Measurements from ENCODE around the gene NFATC4. TPM values are rescaled to one million over a fixed set of nuclear protein-coding genes. Genes with fewer than 3 reads are reported as not detected.

NFATC4 gene
- 0.06 to 0.47 TPM (median 0.31 TPM) in 3 of 5 replicates, not detected in the others for total RNA-seq (2022; extraction: Qiagen RNA extraction; ENCODE audit: low read depth)

GRCh38 chr14:24367514-24368211 lies at the start of gene NFATC4:
TSS of gene NFATC4 (plus strand) at chr14:24368184. CDS start at chr14:24368341, 157 bp downstream.

DNA sequence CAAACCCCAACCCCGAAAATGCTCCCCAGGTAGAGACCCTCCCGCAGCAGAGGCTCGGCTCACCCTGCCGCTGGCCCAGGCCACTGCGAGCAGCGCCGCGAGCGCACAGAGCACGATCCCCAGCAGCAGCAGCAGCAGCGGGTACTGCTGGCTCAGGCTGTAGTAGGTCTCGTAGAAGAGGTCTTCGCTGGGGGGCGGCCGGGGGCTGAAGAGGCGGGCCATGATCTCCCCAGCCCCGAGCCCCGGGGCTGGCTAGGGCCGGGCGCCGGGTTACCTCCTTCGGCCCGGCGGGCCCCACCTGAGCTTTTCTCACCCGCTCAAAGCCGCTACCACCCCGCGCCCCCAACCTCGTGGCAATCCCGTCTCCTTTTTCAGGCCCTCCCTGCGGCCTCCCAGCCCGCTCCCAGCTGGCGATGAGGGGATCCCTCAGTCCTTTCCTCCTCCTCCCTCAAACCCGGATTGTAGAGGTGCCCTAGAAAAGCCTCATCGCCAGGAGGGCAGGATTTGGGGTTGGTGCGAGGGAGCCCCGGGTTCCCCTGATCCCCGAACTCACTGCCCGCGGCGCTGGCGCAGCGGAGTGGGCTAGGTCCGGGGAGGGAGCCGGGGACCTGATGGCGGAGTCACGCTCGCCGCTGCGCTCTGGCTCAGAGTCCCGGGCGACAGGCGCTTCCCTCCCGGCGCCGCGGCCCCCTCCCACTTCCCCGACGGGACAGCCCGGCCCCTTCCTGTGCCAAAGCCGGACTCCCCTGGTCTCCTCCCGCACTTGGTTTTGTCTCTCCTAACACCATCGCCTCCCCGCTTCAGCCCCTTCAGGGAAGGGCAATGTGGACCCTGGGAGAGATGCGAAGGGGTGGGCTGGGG lies 33.3 kb upstream of the NFATC4 start, which contains the start of gene ADCY4:
Gene ADCY4 (minus strand): TSS at position 641 of the 861 bp plus-strand sequence. CDS start 419 bp downstream, at position 222.

DNA sequence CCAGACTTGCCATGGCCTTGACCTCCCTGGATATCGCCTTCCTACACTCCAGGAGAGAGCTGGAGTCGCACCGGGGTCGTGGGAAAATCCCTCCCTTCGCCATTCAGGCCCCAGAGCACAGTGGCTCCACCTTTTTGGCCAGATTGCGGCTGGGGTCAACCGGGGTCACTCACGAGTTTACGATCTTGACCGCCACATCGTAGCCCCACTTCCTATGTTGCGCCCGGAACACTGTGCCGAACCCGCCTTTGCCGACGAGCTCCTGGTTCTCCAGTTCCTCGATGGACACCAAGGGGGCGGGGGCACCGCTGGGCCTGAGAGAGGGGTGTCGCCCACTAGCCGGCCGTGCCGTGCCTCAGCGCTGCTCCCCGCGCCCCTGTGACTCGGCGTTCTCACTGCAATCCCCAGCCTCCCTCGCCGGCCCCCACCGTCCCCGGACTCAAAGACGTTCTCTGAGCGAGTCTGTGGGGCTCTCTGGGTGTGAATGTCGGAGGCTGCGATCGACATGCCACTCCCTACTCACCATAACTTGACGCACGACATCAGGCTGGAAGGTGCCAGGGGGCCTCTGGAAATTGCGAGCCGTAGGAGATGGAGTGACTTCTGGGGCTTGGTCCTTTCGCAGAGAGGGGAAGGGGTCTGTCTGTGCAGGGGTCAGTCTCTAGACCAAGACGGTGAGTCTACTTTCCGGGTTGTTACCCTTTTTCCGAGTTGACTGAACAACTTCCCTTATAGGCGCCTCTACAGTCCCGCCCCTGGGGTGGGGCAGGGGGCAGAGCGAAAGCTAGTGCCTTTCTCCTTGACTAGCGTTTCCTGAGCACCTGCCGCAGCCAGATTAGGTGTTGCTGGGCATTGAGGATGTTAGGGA lies 28.5 kb upstream of the NFATC4 start, which contains the start of gene RIPK3:
Gene RIPK3 (minus strand): TSS at position 708 of the 868 bp plus-strand sequence. CDS start 165 bp downstream, at position 543.

DNA sequence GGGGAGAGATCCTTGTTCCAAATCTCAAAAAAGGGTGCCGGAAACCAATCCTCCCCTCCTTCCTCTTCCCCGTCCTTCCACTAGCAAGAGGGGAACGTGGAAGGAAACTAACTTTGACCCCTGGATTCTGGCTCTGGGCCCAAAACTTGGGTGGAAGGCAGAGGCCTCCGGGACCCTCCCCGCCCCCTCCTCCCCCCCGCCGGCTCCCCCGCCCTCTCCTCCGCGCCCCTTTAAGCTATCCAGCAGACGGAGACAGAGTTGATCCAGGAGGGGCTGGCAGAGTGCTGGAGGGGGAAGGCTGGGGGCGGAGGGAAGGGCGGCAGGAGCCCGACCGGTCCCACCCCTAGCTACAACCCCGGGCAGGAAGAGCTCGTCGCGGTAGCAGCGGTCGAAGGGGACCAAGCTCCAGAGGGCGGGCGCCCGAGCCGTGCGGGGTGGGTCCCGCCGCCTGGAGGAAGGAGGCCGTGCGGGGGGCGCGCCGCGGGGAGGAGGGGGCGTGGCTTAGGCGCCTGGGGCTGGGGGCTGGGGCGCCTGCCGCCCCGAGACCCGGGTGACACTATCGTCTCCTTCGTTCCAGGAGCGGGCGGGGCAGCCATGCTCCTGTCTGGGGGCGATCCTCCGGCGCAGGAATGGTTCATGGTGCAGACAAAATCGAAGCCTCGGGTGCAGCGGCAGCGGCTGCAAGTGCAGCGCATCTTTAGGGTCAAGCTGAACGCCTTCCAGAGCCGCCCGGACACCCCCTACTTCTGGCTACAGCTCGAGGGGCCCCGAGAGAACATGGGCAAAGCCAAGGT lies 30.9 kb downstream of the NFATC4 start, which contains the start of gene NYNRIN:
Gene NYNRIN (plus strand): TSS at position 351 of the 794 bp plus-strand sequence. CDS start 244 bp downstream, at position 595.

Other genes starting within 250 kb of the NFATC4 start
- gene FITM1, start 237.5 kb upstream of the NFATC4 start, total RNA-seq (2022; extraction: Qiagen RNA extraction; ENCODE audit: low read depth), result 0.17 TPM in 2 of 5 replicates, not detected in the others
- gene PSME1, start 232.0 kb upstream of the NFATC4 start, total RNA-seq (2022; extraction: Qiagen RNA extraction; ENCODE audit: low read depth), result 157 to 192 TPM (median 167 TPM) in 5 replicates
- 47.8 to 65.7 TPM (median 59.1 TPM) in 5 replicates for gene EMC9, start 226.6 kb upstream of the NFATC4 start, total RNA-seq (2022; extraction: Qiagen RNA extraction; ENCODE audit: low read depth)
- 161 to 196 TPM (median 170 TPM) in 5 replicates for gene PSME2, start 221.6 kb upstream of the NFATC4 start, total RNA-seq (2022; extraction: Qiagen RNA extraction; ENCODE audit: low read depth)
- gene RNF31, start 220.7 kb upstream of the NFATC4 start, total RNA-seq (2022; extraction: Qiagen RNA extraction; ENCODE audit: low read depth), result 20.9 to 32.8 TPM (median 29.5 TPM) in 5 replicates
- 15.3 to 20.5 TPM (median 18.1 TPM) in 5 replicates for gene IRF9, start 206.9 kb upstream of the NFATC4 start, total RNA-seq (2022; extraction: Qiagen RNA extraction; ENCODE audit: low read depth)
- 3.5 to 5.5 TPM (median 5.2 TPM) in 5 replicates for gene REC8, start 196.1 kb upstream of the NFATC4 start, total RNA-seq (2022; extraction: Qiagen RNA extraction; ENCODE audit: low read depth)
- 71.7 to 83.4 TPM (median 76.3 TPM) in 5 replicates for gene IPO4, start 179.4 kb upstream of the NFATC4 start, total RNA-seq (2022; extraction: Qiagen RNA extraction; ENCODE audit: low read depth)
- gene TM9SF1, start 172.7 kb upstream of the NFATC4 start, total RNA-seq (2022; extraction: Qiagen RNA extraction; ENCODE audit: low read depth), result 63.4 to 67.1 TPM (median 65.5 TPM) in 5 replicates
- not detected in 5 replicates for gene TSSK4, start 162.5 kb upstream of the NFATC4 start, total RNA-seq (2022; extraction: Qiagen RNA extraction; ENCODE audit: low read depth)
- 76.1 to 96.4 TPM (median 81.8 TPM) in 5 replicates for gene CHMP4A, start 154.7 kb upstream of the NFATC4 start, total RNA-seq (2022; extraction: Qiagen RNA extraction; ENCODE audit: low read depth)
- gene MDP1, start 152.1 kb upstream of the NFATC4 start, total RNA-seq (2022; extraction: Qiagen RNA extraction; ENCODE audit: low read depth), result 28.4 to 32.8 TPM (median 30.6 TPM) in 5 replicates
- 438 to 493 TPM (median 454 TPM) in 5 replicates for gene NEDD8, start 135.8 kb upstream of the NFATC4 start, total RNA-seq (2022; extraction: Qiagen RNA extraction; ENCODE audit: low read depth)
- 55.3 to 62.7 TPM (median 61.5 TPM) in 5 replicates for gene GMPR2, start 135.3 kb upstream of the NFATC4 start, total RNA-seq (2022; extraction: Qiagen RNA extraction; ENCODE audit: low read depth)
- gene TINF2, start 125.6 kb upstream of the NFATC4 start, total RNA-seq (2022; extraction: Qiagen RNA extraction; ENCODE audit: low read depth), result 31.8 to 38.3 TPM (median 37.1 TPM) in 5 replicates
- 0.81 to 1.5 TPM (median 1.2 TPM) in 5 replicates for gene TGM1, start 105.0 kb upstream of the NFATC4 start, total RNA-seq (2022; extraction: Qiagen RNA extraction; ENCODE audit: low read depth)
- 16.1 to 17.8 TPM (median 17.2 TPM) in 5 replicates for gene RABGGTA, start 96.6 kb upstream of the NFATC4 start, total RNA-seq (2022; extraction: Qiagen RNA extraction; ENCODE audit: low read depth)
- 8.1 to 13.1 TPM (median 10.3 TPM) in 5 replicates for gene DHRS1, start 68.4 kb upstream of the NFATC4 start, total RNA-seq (2022; extraction: Qiagen RNA extraction; ENCODE audit: low read depth)
- gene NOP9, start 68.3 kb upstream of the NFATC4 start, total RNA-seq (2022; extraction: Qiagen RNA extraction; ENCODE audit: low read depth), result 14.8 to 17.6 TPM (median 16.2 TPM) in 5 replicates
- gene CIDEB, start 60.2 kb upstream of the NFATC4 start, total RNA-seq (2022; extraction: Qiagen RNA extraction; ENCODE audit: low read depth), result 0.17 to 0.72 TPM (median 0.19 TPM) in 5 replicates
- 2.8 to 5.1 TPM (median 4.4 TPM) in 5 replicates for gene LTB4R2, start 58.0 kb upstream of the NFATC4 start, total RNA-seq (2022; extraction: Qiagen RNA extraction; ENCODE audit: low read depth)
- gene LTB4R, start 56.7 kb upstream of the NFATC4 start, total RNA-seq (2022; extraction: Qiagen RNA extraction; ENCODE audit: low read depth), result 3.9 to 6.3 TPM (median 5.2 TPM) in 5 replicates
- not detected in 5 replicates for gene ADCY4, start 33.1 kb upstream of the NFATC4 start, total RNA-seq (2022; extraction: Qiagen RNA extraction; ENCODE audit: low read depth)
- gene RIPK3, start 28.2 kb upstream of the NFATC4 start, total RNA-seq (2022; extraction: Qiagen RNA extraction; ENCODE audit: low read depth), result not detected in 5 replicates
- 0.25 to 0.34 TPM (median 0.26 TPM) in 5 replicates for gene NYNRIN, start 30.8 kb downstream of the NFATC4 start, total RNA-seq (2022; extraction: Qiagen RNA extraction; ENCODE audit: low read depth)
- gene CBLN3, start 61.5 kb downstream of the NFATC4 start, total RNA-seq (2022; extraction: Qiagen RNA extraction; ENCODE audit: low read depth), result 1.0 to 1.7 TPM (median 1.2 TPM) in 5 replicates
- 23.4 to 28.8 TPM (median 27.6 TPM) in 5 replicates for gene KHNYN, start 61.8 kb downstream of the NFATC4 start, total RNA-seq (2022; extraction: Qiagen RNA extraction; ENCODE audit: low read depth)
- 42.3 to 50.6 TPM (median 48.6 TPM) in 5 replicates for gene SDR39U1, start 74.6 kb downstream of the NFATC4 start, total RNA-seq (2022; extraction: Qiagen RNA extraction; ENCODE audit: low read depth)
- not detected in 5 replicates for gene CMA1, start 140.1 kb downstream of the NFATC4 start, total RNA-seq (2022; extraction: Qiagen RNA extraction; ENCODE audit: low read depth)
- gene CTSG, start 208.1 kb downstream of the NFATC4 start, total RNA-seq (2022; extraction: Qiagen RNA extraction; ENCODE audit: low read depth), result not detected in 5 replicates
- gene GZMH, start 241.5 kb downstream of the NFATC4 start, total RNA-seq (2022; extraction: Qiagen RNA extraction; ENCODE audit: low read depth), result not detected in 5 replicates